ENCODE results near the gene METAP1D.

Gene METAP1D

DNA sequence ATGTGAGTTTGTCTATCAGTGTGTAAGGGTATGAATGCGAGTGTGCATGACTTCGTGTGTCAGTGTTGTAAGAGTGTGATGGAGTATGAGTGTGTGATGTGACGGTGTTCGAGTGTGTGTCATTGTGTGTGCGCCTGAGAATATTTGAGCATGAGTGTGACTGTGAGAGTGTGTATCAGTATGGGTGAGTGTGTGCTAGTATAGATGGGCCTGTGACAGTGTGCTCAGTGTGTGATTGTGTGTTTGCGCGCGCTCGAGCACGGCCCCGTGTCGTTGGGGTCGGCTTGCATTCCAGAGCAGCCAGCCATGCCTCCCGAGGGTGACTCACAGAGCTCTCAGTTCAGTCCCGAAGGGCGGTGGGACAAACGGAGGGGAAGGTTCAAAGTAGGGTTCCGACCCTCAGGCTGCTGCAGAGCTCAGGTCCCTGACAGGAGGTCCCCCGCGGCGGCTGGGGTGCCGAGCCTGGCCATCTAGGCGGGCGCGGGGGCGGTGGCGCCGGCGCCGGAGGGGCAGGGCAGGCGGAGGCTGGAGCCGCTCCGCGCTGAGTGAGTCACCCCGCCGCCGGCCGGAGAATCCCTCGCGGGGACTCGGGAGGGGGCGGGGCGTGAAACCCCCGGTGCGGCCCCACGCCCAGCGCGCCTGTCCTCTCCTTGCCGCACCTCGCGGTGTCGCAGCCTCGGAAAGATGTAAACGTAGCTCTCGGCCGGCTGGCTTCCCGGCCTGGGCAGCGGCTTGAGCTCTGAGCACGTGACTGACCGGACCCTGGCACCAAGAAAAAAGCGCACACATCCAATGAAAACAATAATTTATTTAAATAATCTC lies 99.1 kb downstream of the METAP1D start:
- H3K4me3 ChIP-seq (ENCODE audit: low read depth, low read length) = peak overlapping the region; percentile 55
- TF ChIP-seq, protein P1, sequence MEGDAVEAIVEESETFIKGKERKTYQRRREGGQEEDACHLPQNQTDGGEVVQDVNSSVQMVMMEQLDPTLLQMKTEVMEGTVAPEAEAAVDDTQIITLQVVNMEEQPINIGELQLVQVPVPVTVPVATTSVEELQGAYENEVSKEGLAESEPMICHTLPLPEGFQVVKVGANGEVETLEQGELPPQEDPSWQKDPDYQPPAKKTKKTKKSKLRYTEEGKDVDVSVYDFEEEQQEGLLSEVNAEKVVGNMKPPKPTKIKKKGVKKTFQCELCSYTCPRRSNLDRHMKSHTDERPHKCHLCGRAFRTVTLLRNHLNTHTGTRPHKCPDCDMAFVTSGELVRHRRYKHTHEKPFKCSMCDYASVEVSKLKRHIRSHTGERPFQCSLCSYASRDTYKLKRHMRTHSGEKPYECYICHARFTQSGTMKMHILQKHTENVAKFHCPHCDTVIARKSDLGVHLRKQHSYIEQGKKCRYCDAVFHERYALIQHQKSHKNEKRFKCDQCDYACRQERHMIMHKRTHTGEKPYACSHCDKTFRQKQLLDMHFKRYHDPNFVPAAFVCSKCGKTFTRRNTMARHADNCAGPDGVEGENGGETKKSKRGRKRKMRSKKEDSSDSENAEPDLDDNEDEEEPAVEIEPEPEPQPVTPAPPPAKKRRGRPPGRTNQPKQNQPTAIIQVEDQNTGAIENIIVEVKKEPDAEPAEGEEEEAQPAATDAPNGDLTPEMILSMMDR (IDR thresholded peaks at IDR 0.05; ENCODE audit: low read depth, low read length) = no peak

DNA sequence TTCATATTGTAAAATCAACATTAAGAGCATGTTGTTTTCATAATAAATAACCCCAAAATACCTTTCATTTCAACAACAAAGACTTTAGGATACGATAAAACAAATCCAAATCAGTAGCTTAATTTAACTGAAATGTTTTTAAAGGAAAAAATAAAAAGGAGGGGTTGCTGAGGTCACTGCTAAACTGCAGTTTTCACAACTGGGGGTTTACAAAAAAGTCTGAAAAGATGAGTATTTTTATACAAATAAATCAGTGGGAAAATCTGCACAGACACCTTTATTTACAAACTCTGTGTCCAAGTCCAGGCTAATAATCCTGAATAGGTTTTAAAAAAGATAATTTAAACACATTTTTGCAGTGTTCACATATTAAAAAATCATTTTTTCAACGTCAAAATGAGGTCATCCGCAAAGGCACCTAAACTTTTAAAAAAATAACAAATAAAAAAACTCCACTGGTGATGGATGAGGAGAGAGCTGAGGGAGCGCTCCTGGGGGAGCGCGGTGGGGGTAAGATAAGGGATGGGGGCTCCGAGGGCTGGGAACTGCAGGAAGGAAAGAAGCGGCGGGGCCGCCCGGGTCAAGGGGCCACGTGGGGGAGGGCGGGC lies 99.8 kb downstream of the METAP1D start:
- TF ChIP-seq, protein P1 (IDR thresholded peaks at IDR 0.05; ENCODE audit: low read depth, low read length) = no peak
- H3K4me3 ChIP-seq (ENCODE audit: low read depth, low read length) = peak overlapping the region; percentile 55

DNA sequence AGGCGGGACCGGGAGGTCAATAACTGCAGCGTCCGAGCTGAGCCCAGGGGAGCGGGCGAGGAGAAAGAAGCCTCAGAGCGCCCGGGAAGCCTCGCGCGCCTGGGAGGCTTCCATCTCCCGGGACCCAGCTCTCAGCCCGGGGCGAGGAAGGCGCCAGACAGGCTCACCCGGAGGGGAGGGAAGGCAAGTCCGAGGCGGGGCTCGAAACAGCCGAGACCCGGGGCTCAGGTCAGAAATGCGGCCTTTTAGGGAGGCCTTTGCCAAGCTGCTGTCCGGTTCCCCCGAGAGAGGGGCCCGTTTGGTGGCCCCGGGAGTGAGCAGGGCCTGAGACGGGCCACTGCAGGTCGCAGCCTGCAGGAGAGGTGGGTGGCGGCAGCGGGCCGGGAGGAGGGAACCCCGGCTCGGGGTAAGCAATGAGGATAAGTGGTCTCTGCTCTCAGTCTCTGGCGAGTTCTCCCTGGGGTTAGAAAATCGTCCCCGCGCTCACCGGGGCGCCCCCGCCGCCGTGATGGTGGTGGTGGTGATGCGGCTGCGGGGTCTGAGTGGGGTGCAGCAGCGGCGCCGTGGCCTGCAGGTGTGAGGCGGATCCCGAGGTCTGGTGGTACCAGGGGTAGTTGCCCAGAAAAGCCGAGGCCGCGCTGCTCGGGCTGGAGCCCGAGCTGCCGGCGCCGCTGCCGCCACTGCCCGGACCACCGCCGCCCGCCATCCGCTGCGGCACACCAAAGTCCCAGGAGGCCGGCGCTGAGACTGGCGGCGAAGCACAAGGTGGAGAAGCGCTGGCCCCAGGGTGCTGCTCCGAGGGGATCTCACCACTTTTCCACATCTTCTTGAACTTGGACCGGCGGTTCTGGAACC lies 100.6 kb downstream of the METAP1D start:
- TF ChIP-seq, protein P1 (IDR thresholded peaks at IDR 0.05; ENCODE audit: low read depth, low read length) = no peak
- no peak overlapping the region for H3K4me3 ChIP-seq (ENCODE audit: low read depth, low read length)

DNA sequence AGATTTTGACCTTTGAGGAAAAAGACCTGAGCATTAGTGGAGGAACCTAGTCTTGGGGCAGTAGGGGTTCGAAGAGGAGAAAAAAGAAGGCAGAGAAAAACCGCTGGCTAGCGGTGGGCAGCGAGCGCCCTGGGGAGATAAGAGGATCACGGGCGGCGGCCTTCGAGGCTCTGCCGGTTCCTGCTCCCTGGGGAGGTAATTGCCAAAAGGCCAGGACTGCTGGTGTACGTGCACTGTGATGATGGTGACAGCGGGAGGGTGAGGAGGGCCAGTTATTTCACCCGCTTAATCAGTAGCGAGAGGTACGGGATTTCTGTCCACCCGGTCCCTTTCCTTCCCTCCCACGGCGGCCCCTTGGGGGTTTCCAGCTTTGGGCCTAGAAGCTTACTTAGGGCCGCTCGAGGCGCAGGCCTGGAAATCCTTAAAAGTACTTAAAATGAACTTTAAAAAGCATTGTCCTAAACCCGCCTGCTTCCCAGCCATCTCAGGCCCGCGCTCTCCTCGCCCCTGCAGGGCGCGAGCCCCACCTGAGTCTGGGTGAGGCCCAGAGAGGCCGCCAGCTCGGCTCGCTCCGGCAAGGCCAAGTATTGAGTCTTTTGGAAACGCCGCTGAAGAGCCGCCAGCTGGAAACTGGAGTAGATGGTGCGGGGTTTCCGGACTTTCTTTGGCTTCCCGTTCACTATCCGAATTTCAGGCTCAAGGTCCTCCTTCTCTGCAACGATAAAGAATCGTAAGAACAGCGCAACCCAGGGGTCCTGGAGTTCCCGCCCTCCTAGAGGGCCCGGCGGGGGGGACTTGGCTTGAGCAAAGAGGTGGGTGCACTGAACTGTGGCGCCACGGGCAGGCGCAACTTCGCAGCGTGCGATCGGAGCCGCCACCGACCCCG lies 101.4 kb downstream of the METAP1D start:
- peak overlapping the region; percentile 70 for H3K4me3 ChIP-seq (ENCODE audit: low read depth, low read length)
- TF ChIP-seq, protein P1 (IDR thresholded peaks at IDR 0.05; ENCODE audit: low read depth, low read length) = no peak

DNA sequence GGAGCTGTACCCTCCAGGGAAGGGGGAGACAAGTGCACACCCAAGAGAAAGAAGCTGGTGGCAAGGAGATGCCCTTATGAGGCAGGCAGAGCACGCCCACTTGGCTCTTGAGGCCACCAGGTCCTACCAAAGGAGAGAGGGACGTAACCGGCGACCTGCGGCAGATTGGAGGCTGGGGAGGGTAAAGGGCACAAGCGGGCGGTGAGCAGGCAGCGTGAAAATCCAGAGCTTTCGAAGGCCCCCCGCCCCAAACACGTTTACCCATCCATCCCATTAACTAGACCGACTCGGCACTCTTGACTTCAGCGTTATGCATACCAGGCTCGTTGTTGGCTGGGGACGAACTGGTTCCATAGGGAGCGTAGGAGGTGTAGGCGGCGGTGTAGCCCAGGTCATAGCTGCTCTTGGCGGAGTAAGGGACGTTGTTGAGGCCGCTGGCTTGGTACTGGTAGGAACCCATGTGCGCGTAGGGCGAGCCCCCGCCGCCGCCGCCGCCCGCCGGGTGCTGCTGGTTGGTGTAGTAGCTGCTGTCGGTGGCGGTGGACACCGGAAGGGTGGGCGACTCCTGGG lies 102.2 kb downstream of the METAP1D start:
- TF ChIP-seq, protein P1 (IDR thresholded peaks at IDR 0.05; ENCODE audit: low read depth, low read length) = no peak
- peak overlapping the region; percentile 70 for H3K4me3 ChIP-seq (ENCODE audit: low read depth, low read length)
